ENCODE measurements around the gene FOXJ1. TPM values are rescaled to one million over a fixed set of nuclear protein-coding genes. Genes with fewer than 3 reads are reported as not detected.

Gene FOXJ1
- total RNA-seq, 1 donor from 2014 or later, result under 0.01 TPM

- Histone ChIP-seq H3K36me3 (ENCODE audit: control insufficient read depth in 3 of 3, insufficient read depth in 3 of 3, low read length in 3 of 3) (peaks cover 66 to 82% (median 80%) of the 10 kb centered on the region in 3 donors), H3K27ac (ENCODE audit: low read depth, low read length) (no peak overlapping the region), H3K9me3 (ENCODE audit: control insufficient read depth in 3 of 3, low read length in 3 of 3) (no peaks in the 10 kb centered on the region), H3K4me1 (ENCODE audit: control insufficient read depth in 3 of 3, insufficient read depth in 3 of 3, low read length in 3 of 3) (no peaks in the 10 kb centered on the region), H3K9ac (ENCODE audit: low read depth in 1 of 3, low read length in 3 of 3) (no peak overlapping the region), H3K27me3 (ENCODE audit: control insufficient read depth in 3 of 3, insufficient read depth in 3 of 3, low read length in 3 of 3) (no peaks in the 10 kb centered on the region), H3K4me3 (ENCODE audit: low read length in 3 of 3) (no peak overlapping the region)
Observed at GRCh38 chr17:76092526-76093413, 48.3 kb downstream of the FOXJ1 start.

DNA sequence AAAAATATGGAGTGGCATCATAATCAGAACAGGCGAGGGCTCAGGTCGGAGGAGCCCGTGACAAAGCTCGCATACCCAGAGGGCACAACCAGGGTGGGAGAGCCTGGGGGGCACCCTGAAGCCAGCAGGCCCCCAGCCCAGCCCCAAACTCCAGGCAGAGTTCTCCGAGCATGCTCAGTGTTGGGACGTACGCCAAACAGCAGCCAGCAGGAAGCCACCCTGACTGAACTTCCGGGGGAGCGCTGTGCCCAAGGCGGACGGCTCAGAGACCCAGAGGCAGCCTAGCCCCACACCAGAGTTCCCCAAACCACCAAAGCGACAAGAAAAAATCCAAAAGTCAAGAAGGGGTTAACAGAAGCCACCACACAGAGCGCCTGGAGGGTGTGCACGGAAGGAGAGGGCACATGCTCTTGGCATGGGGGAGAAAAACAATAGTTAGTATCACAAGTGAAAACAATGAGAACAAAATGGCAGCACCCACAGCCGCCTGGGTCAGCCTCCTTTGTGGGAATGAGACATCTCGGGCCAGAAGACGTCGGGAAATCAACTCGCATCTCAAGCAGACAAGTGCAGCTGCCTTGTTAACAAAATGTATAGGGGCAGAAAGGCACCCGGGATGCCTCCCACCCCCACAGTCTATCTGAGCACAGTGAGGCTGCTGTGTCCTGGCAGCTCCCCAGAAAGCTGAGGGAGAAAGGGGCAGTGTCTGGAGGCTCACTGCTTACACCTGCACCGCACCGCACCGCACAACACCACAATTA is 49.3 kb downstream of the FOXJ1 start:
- peaks cover 71 to 82% (median 81%) of the 10 kb centered on the region in 3 donors for H3K36me3 ChIP-seq (ENCODE audit: control insufficient read depth in 3 of 3, insufficient read depth in 3 of 3, low read length in 3 of 3)
- H3K4me3 ChIP-seq (ENCODE audit: low read length in 3 of 3), result no peak overlapping the region
- no peaks in the 10 kb centered on the region for H3K9me3 ChIP-seq (ENCODE audit: control insufficient read depth in 3 of 3, low read length in 3 of 3)
- no peak overlapping the region for H3K9ac ChIP-seq (ENCODE audit: low read depth in 1 of 3, low read length in 3 of 3)
- H3K27ac ChIP-seq (ENCODE audit: low read depth, low read length), result no peak overlapping the region
- no peaks in the 10 kb centered on the region for H3K27me3 ChIP-seq (ENCODE audit: control insufficient read depth in 3 of 3, insufficient read depth in 3 of 3, low read length in 3 of 3)
- H3K4me1 ChIP-seq (ENCODE audit: control insufficient read depth in 3 of 3, insufficient read depth in 3 of 3, low read length in 3 of 3), result no peaks in the 10 kb centered on the region

DNA sequence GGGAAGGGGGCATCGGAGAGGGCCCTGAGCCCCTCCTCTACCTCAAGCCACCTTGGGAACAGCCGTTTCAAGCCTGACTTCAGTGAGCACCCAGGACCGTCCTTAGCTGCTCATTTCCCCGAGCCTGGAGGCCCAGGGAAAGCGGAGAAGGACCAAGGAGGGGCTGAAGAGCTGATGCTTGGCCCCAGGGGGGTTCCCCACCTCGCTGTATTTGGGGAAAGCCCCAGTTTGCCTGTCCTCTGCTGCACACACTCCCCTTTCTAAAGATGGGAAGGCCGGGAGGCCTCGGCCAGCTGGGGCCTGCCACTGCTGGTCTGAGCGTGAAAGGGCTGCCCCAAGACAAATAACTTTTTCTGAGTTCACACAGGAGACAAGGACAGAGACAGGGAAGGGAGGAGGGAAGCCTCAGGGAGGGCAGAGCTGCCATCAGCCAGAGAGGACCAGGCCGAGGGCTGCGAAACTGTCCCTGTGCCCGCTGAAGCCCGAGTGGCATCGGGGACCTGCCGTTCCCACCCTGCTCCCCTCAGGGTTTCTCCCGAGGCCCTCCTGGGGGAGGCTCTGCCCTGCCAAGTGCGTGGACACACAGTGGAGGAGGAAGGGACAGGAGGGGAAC is 50.4 kb downstream of the FOXJ1 start:
- no peak overlapping the region for H3K9ac ChIP-seq (ENCODE audit: low read depth in 1 of 3, low read length in 3 of 3)
- H3K9me3 ChIP-seq (ENCODE audit: control insufficient read depth in 3 of 3, low read length in 3 of 3), result no peaks in the 10 kb centered on the region
- no peaks in the 10 kb centered on the region for H3K27me3 ChIP-seq (ENCODE audit: control insufficient read depth in 3 of 3, insufficient read depth in 3 of 3, low read length in 3 of 3)
- H3K4me1 ChIP-seq (ENCODE audit: control insufficient read depth in 3 of 3, insufficient read depth in 3 of 3, low read length in 3 of 3), result no peaks in the 10 kb centered on the region
- H3K27ac ChIP-seq (ENCODE audit: low read depth, low read length), result no peak overlapping the region
- H3K36me3 ChIP-seq (ENCODE audit: control insufficient read depth in 3 of 3, insufficient read depth in 3 of 3, low read length in 3 of 3), result peaks cover 78 to 86% (median 79%) of the 10 kb centered on the region in 3 donors
- no peak overlapping the region for H3K4me3 ChIP-seq (ENCODE audit: low read length in 3 of 3)

GRCh38 chr17:76089680-76090516 is 51.1 kb downstream of the FOXJ1 start:
- Histone ChIP-seq H3K4me1 (ENCODE audit: control insufficient read depth in 3 of 3, insufficient read depth in 3 of 3, low read length in 3 of 3) (no peaks in the 10 kb centered on the region), H3K9ac (ENCODE audit: low read depth in 1 of 3, low read length in 3 of 3) (no peak overlapping the region), H3K9me3 (ENCODE audit: control insufficient read depth in 3 of 3, low read length in 3 of 3) (no peaks in the 10 kb centered on the region), H3K4me3 (ENCODE audit: low read length in 3 of 3) (no peak overlapping the region), H3K27me3 (ENCODE audit: control insufficient read depth in 3 of 3, insufficient read depth in 3 of 3, low read length in 3 of 3) (no peaks in the 10 kb centered on the region), H3K36me3 (ENCODE audit: control insufficient read depth in 3 of 3, insufficient read depth in 3 of 3, low read length in 3 of 3) (peaks cover 83 to 92% (median 85%) of the 10 kb centered on the region in 3 donors), H3K27ac (ENCODE audit: low read depth, low read length) (no peak overlapping the region)

DNA sequence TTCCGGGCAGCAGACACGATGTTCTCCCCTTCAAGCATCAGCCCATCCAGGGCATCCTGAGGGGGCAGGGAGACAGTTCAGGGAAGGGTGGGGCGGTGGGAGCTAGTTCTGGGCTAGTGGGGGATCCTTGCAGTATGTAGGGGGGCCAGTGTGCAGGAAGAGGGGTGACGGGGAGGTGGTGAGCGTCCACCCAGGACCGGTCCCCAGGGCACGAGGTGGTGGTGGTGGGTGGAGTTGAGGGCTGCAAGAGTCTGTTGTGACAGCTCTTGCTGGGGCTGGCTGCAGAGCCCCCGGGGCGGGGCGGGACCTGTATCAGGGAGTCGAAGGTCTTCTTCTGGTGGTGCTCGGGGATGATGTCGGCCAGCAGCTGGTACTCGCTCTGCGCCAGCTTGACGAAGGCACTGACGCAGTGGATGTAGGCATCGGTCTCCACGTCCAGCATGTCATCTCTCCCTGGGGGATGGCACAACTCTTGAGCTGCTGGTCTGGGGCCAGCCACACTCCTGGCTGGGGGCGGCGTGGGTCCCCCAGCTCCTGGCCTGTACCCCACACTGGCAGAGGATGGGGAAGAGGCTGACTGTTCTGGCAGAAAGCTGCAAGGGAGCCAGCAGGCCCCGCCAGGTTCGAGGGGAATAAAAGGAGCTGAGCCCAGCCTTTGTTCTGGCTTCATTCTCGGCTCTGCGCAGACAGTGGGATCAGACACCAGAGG is 52.0 kb downstream of the FOXJ1 start:
- Histone ChIP-seq H3K9me3 (ENCODE audit: control insufficient read depth in 3 of 3, low read length in 3 of 3) (no peaks in the 10 kb centered on the region), H3K4me3 (ENCODE audit: low read length in 3 of 3) (no peak overlapping the region)

DNA sequence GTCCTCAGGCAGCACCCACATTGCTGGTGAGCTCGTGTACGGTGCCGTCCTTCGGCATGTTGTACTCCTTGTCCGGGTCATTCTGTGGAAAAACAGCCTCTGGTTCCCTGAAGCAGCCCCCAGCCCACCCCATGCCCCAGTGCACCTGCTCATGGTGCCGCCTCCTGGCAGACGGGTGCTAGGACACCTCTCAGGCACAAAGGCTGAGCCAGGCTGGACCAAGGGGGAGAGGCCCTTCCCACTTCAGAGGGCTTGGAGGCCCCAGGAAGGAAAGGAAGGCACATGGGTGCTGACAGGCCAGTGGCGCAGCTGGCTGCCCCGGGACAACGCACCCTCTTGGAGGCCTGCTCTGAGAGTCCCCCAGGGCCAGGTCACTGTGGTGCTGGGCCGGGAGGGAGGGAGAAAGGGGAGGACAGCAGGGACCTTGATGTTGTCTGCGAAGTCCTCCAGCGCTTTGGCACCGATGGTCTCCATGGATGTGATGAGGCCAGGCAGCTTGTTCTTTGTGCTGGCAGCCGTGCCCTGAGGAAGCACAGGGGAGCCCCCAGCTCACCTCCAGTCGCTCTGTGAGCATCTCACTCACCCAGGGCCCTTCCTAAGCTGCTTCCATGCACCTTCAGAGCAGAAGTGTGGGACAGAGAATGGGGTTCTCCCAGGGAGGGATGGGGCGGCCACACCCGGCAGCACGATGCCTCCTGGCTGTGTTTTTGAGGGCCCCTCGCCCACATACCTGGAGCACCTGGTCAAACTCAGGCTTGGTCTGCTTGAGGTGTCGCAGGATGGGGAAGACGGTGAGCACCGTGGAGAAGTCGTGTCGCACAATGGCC is 52.8 kb downstream of the FOXJ1 start:
- Histone ChIP-seq H3K36me3 (ENCODE audit: control insufficient read depth in 3 of 3, insufficient read depth in 3 of 3, low read length in 3 of 3) (peaks cover 88 to 93% (median 89%) of the 10 kb centered on the region in 3 donors), H3K27me3 (ENCODE audit: control insufficient read depth in 3 of 3, insufficient read depth in 3 of 3, low read length in 3 of 3) (no peaks in the 10 kb centered on the region), H3K4me3 (ENCODE audit: low read length in 3 of 3) (no peak overlapping the region), H3K9me3 (ENCODE audit: control insufficient read depth in 3 of 3, low read length in 3 of 3) (no peaks in the 10 kb centered on the region), H3K9ac (ENCODE audit: low read depth in 1 of 3, low read length in 3 of 3) (no peak overlapping the region), H3K4me1 (ENCODE audit: control insufficient read depth in 3 of 3, insufficient read depth in 3 of 3, low read length in 3 of 3) (no peaks in the 10 kb centered on the region), H3K27ac (ENCODE audit: low read depth, low read length) (no peak overlapping the region)

More for the DNA sequence above, 52.0 kb downstream of the FOXJ1 start:
- Histone ChIP-seq H3K36me3 (ENCODE audit: control insufficient read depth in 3 of 3, insufficient read depth in 3 of 3, low read length in 3 of 3) (peaks cover 85 to 92% (median 88%) of the 10 kb centered on the region in 3 donors), H3K4me1 (ENCODE audit: control insufficient read depth in 3 of 3, insufficient read depth in 3 of 3, low read length in 3 of 3) (no peaks in the 10 kb centered on the region), H3K9ac (ENCODE audit: low read depth in 1 of 3, low read length in 3 of 3) (no peak overlapping the region), H3K27ac (ENCODE audit: low read depth, low read length) (no peak overlapping the region), H3K27me3 (ENCODE audit: control insufficient read depth in 3 of 3, insufficient read depth in 3 of 3, low read length in 3 of 3) (no peaks in the 10 kb centered on the region)

DNA sequence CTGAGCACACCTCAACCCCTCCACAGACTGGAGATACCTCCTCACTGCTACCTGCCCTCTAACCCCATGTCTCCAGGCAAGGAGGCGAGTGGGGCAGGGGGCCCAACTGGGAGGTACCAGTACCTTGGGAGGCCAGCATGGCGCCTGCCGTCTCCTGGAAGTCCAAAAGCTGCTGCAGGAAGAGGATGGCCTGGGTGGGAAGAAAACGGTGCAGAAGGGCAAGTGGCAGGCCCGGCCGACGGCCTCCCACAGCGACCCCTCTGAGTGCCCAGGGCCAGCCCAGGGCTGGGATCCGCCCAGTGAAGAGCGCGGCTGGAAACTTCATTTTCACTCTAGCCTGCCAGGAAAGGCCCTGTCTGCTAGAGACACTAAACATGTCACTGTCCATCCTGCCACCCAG is 53.5 kb downstream of the FOXJ1 start:
- Histone ChIP-seq H3K36me3 (ENCODE audit: control insufficient read depth in 3 of 3, insufficient read depth in 3 of 3, low read length in 3 of 3) (peaks cover 83 to 90% (median 86%) of the 10 kb centered on the region in 3 donors), H3K9ac (ENCODE audit: low read depth in 1 of 3, low read length in 3 of 3) (no peak overlapping the region), H3K27me3 (ENCODE audit: control insufficient read depth in 3 of 3, insufficient read depth in 3 of 3, low read length in 3 of 3) (no peaks in the 10 kb centered on the region), H3K27ac (ENCODE audit: low read depth, low read length) (no peak overlapping the region), H3K4me3 (ENCODE audit: low read length in 3 of 3) (no peak overlapping the region), H3K9me3 (ENCODE audit: control insufficient read depth in 3 of 3, low read length in 3 of 3) (no peaks in the 10 kb centered on the region), H3K4me1 (ENCODE audit: control insufficient read depth in 3 of 3, insufficient read depth in 3 of 3, low read length in 3 of 3) (no peaks in the 10 kb centered on the region)

DNA sequence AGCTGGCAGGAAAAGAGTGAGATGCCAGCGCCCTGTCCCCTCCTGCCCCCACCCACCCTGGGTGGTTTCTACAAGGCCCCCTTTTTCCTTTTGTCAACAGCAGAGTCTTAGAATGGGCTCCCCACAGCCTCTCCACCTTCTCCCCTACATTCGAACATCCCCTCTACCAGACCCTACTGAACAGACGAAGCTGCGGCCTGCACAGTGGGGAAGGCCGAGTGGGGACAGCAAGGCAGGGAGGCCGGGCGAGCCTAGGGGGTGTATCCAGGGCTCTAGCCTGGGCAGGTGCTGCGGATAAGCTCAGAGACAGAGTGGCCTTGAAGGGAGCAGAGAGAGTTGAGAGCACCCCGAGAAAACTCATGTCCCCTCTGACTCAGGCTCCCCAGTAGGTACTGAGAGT is 54.7 kb downstream of the FOXJ1 start:
- no peaks in the 10 kb centered on the region for H3K27me3 ChIP-seq (ENCODE audit: control insufficient read depth in 3 of 3, insufficient read depth in 3 of 3, low read length in 3 of 3)
- peaks cover 75 to 81% (median 78%) of the 10 kb centered on the region in 3 donors for H3K36me3 ChIP-seq (ENCODE audit: control insufficient read depth in 3 of 3, insufficient read depth in 3 of 3, low read length in 3 of 3)

More for the DNA sequence above, 54.7 kb downstream of the FOXJ1 start:
- no peaks in the 10 kb centered on the region for H3K9me3 ChIP-seq (ENCODE audit: control insufficient read depth in 3 of 3, low read length in 3 of 3)
- no peak overlapping the region for H3K9ac ChIP-seq (ENCODE audit: low read depth in 1 of 3, low read length in 3 of 3)
- H3K4me3 ChIP-seq (ENCODE audit: low read length in 3 of 3), result no peak overlapping the region
- H3K4me1 ChIP-seq (ENCODE audit: control insufficient read depth in 3 of 3, insufficient read depth in 3 of 3, low read length in 3 of 3), result no peaks in the 10 kb centered on the region
- H3K27ac ChIP-seq (ENCODE audit: low read depth, low read length), result no peak overlapping the region
